Activated naive CD8-positive, alpha-beta T cell treated with anti-CD3 and anti-CD28 coated beads, Interleukin-2, amount 10 ng/mL, durations not matched to agents 7 days and 5 days (primary cell): Measurements from ENCODE around the gene ART1. TPM values are rescaled to one million over a fixed set of nuclear protein-coding genes. Genes with fewer than 3 reads are reported as not detected.
"Not testable (repeated sequence)": the region's sequence is repeated elsewhere in the genome, so short reads cannot be mapped to it uniquely, and the experiment has no call there.

Source experiments
- ATAC-seq: fragments of 150-1000 bp; cut with Tn5 transposase; one replicate; pipeline ENCODE4 v1.10.0; 2021; ENCODE audit warnings: low read depth, moderate library complexity
- POLR2A ChIA-PET: fragments of 350-600 bp; sonication (Branson Sonifier 250); formaldehyde crosslinking; loops from one replicate; lab custom pipeline; 2021; ENCODE audit warnings: antibody characterized with exemption; lab: Charles Lee
- DNase-seq: peaks from one replicate; pipeline ENCODE4 v3.0.0; 2021
- H3K27ac Mint-ChIP-seq: one replicate; pipeline ENCODE4 v1.8.0; 2022; ENCODE audit warnings: mild to moderate bottlenecking, mixed read lengths
- H3K27me3 Mint-ChIP-seq: one replicate; pipeline ENCODE4 v1.8.0; 2022; ENCODE audit warnings: mild to moderate bottlenecking, moderate library complexity, mixed read lengths
- H3K36me3 Mint-ChIP-seq: one replicate; pipeline ENCODE4 v1.8.0; 2021; ENCODE audit warnings: mild to moderate bottlenecking, mixed read lengths
- H3K4me1 Mint-ChIP-seq: one replicate; pipeline ENCODE4 v1.8.0; 2021; ENCODE audit warnings: mixed read lengths
- H3K4me3 Mint-ChIP-seq: one replicate; pipeline ENCODE4 v1.8.0; 2022; ENCODE audit warnings: mild to moderate bottlenecking, moderate library complexity, mixed read lengths
- H3K9me3 Mint-ChIP-seq: one replicate; pipeline ENCODE4 v1.8.0; 2021; ENCODE audit warnings: mixed read lengths
- total RNA-seq, 2 experiments: library from RNA; stranded (reverse); gene quantifications; one replicate each; pipeline ENCODE4 v1.2.3, GENCODE V29; 2021

The ART1 gene, protein sequence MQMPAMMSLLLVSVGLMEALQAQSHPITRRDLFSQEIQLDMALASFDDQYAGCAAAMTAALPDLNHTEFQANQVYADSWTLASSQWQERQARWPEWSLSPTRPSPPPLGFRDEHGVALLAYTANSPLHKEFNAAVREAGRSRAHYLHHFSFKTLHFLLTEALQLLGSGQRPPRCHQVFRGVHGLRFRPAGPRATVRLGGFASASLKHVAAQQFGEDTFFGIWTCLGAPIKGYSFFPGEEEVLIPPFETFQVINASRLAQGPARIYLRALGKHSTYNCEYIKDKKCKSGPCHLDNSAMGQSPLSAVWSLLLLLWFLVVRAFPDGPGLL
- total RNA-seq, result not detected

GRCh38 chr11:3644817-3645235, at the start of gene ART1:
TSS of gene ART1 (plus strand) at chr11:3645128. CDS start at chr11:3659214, 14,086 bp downstream.
- peaks cover 4% of the 10 kb centered on the region for H3K4me1 Mint-ChIP-seq
- ATAC-seq (no peak), DNase-seq (no peak)
- no peaks in the 10 kb centered on the region for H3K36me3 Mint-ChIP-seq
- H3K27me3 Mint-ChIP-seq, result peaks cover 40% of the 10 kb centered on the region
- no peak within 1 kb of the TSS for H3K4me3 Mint-ChIP-seq
- POLR2A ChIA-PET, result no interaction called here
- H3K27ac Mint-ChIP-seq, result no peak within 1 kb of the TSS
- no peaks in the 10 kb centered on the region for H3K9me3 Mint-ChIP-seq

DNA sequence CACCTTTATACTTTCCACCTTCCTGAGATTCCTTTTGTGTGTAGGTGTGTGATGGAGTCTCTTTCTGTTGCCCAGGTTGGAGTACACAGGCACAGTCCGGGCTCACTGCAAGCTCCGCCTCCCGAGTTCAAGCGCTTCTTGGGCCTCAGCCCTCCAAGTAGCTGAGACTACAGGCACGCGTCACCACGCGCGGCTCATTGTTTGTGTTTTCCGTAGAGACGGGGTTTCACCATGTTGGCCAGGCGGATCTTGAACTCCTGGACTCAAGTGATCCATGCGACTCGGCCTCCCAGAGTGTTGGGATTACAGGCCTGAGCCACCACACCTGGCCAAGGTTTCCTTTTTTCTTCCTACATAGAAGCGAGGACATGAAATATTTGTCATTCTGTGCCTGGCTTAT, 47.2 kb upstream of the ART1 start:
- H3K9me3 Mint-ChIP-seq, H3K4me3 Mint-ChIP-seq, H3K4me1 Mint-ChIP-seq, H3K27ac Mint-ChIP-seq, ATAC-seq, H3K36me3 Mint-ChIP-seq, DNase-seq, POLR2A ChIA-PET, H3K27me3 Mint-ChIP-seq: not testable (repeated sequence)

- H3K27ac Mint-ChIP-seq, H3K4me3 Mint-ChIP-seq, DNase-seq, H3K4me1 Mint-ChIP-seq, ATAC-seq, H3K36me3 Mint-ChIP-seq, POLR2A ChIA-PET, H3K27me3 Mint-ChIP-seq, H3K9me3 Mint-ChIP-seq: not testable (repeated sequence)
Measured at GRCh38 chr11:3600201-3600600, 44.7 kb upstream of the ART1 start.

- Mint-ChIP-seq H3K9me3 (no peaks in the 10 kb centered on the region), H3K4me1 (no peaks in the 10 kb centered on the region), H3K27me3 (no peaks in the 10 kb centered on the region), H3K36me3 (no peaks in the 10 kb centered on the region), H3K4me3 (no peak overlapping the region), H3K27ac (no peak overlapping the region)
- POLR2A ChIA-PET, result no interaction called here
- ATAC-seq (no peak), DNase-seq (no peak)
Measured at GRCh38 chr11:3604167-3604566, 40.8 kb upstream of the ART1 start.

- Mint-ChIP-seq H3K4me3 (no peak overlapping the region), H3K4me1 (no peaks in the 10 kb centered on the region), H3K27ac (no peak overlapping the region), H3K36me3 (no peaks in the 10 kb centered on the region), H3K27me3 (no peaks in the 10 kb centered on the region), H3K9me3 (no peaks in the 10 kb centered on the region)
- ATAC-seq (no peak), DNase-seq (no peak)
- POLR2A ChIA-PET, result no interaction called here
Measured at GRCh38 chr11:3605283-3605662, 39.7 kb upstream of the ART1 start.

DNA sequence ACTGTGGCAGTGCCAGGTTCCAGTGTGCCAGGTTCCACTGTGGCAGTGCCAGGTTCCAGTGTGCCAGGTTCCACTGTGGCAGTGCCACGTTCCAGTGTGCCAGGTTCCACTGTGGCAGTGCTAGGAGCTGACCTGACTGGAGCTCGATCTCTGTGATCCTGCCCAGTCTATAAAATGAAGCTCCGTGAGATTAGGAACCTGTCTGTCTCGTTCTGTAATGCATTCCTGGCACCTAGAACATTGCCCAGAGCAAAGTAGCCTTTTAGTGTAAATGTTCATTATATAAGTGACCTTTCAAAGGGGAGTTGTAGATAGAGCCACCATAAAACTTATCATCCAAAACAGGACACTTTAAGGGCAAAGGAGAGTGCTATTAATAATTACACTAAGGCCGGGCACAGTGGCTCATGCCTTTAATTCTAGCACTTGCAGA, 39.1 kb upstream of the ART1 start:
- ATAC-seq, result no peak
- H3K4me1 Mint-ChIP-seq, result no peaks in the 10 kb centered on the region
- DNase-seq, result no peak
- no peak overlapping the region for H3K4me3 Mint-ChIP-seq
- no peak overlapping the region for H3K27ac Mint-ChIP-seq
- H3K27me3 Mint-ChIP-seq, result no peaks in the 10 kb centered on the region
- POLR2A ChIA-PET, result no interaction called here
- no peaks in the 10 kb centered on the region for H3K36me3 Mint-ChIP-seq
- H3K9me3 Mint-ChIP-seq, result no peaks in the 10 kb centered on the region

DNA sequence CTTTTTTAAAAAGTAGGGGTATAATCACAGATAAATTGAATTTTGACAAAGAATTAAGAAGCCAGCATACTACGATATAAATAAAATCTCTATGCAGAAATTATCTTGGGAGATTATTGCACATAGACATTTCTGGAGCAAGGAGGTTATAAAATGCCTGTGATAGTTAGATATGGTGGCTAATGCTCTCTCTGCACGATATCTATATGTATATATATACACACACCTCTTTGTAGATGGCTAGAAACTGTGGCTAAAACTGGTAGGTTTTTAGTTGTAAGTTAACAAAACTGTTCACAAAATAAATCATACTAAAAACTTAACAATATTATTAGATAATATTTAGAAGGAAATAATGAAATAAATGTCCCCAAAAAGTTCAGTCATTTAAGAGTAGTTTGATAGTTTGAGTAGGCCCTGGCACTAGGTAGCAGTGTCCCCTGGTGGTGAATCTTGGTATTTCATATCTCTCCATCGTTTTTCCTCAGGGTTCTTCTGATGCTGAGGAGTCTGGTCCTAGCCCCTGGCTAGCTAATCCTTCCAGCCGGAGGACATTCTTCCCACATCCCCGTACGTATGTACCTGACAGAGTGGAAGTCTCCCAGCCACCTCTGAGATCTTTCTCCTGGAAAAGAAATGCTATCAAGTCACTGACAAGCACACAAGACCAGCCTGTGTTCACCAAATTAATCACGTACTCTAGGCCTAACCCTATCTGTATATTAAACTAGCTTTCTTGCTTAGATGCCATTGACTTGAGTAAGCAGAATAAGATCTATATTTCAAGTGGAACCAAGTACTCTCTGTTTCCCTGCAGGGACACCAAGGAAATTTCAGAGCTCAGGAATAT, 35.3 kb upstream of the ART1 start:
- Mint-ChIP-seq H3K36me3 (no peaks in the 10 kb centered on the region), H3K4me1 (peaks cover 5% of the 10 kb centered on the region), H3K9me3 (no peaks in the 10 kb centered on the region), H3K4me3 (no peak overlapping the region), H3K27me3 (no peaks in the 10 kb centered on the region), H3K27ac (no peak overlapping the region)
- ATAC-seq (no peak), DNase-seq (no peak)
- POLR2A ChIA-PET, result no interaction called here

- Mint-ChIP-seq H3K36me3 (no peaks in the 10 kb centered on the region), H3K4me3 (no peak overlapping the region), H3K27me3 (no peaks in the 10 kb centered on the region), H3K4me1 (peaks cover 8% of the 10 kb centered on the region), H3K9me3 (no peaks in the 10 kb centered on the region), H3K27ac (no peak overlapping the region)
- no peak for ATAC-seq
- DNase-seq, result no peak
- POLR2A ChIA-PET, result no interaction called here
Measured at GRCh38 chr11:3610846-3611245, 34.1 kb upstream of the ART1 start.

DNA sequence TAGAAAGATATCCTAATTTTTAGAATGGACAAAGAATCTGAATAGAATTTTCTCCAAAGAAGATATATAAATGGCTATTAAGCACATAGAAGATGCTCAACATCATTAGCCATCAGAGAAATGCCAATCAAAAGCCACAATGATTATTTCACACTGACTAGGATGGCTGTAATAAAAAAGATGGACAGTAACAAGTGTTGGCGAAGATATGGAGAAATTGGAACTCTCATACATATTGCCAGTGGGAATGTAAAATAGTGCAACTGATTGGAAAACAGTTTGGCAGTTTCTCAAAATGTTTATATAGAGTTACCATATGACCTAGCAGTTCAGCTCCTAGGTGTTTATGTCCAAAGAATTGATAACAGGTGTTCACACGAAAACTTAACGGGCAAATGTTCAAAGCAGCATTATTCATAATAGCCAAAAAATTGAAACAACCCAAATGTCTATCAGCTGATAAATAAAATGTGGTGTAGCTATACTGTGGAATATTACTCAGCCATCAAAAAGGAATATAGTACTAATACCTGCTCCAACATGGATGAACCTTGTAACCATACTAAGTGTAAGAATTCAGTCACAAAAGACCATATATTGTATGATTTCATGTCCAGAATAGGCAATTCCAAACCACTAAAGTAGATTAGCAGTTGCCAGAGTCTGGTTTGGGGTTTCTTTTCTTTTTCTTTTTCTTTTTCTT, 32.8 kb upstream of the ART1 start:
- ATAC-seq (no peak), DNase-seq (no peak)
- POLR2A ChIA-PET, result no interaction called here
- Mint-ChIP-seq H3K4me1 (peaks cover 8% of the 10 kb centered on the region), H3K9me3 (no peaks in the 10 kb centered on the region), H3K36me3 (no peaks in the 10 kb centered on the region), H3K27me3 (no peaks in the 10 kb centered on the region), H3K27ac (no peak overlapping the region), H3K4me3 (no peak overlapping the region)

DNA sequence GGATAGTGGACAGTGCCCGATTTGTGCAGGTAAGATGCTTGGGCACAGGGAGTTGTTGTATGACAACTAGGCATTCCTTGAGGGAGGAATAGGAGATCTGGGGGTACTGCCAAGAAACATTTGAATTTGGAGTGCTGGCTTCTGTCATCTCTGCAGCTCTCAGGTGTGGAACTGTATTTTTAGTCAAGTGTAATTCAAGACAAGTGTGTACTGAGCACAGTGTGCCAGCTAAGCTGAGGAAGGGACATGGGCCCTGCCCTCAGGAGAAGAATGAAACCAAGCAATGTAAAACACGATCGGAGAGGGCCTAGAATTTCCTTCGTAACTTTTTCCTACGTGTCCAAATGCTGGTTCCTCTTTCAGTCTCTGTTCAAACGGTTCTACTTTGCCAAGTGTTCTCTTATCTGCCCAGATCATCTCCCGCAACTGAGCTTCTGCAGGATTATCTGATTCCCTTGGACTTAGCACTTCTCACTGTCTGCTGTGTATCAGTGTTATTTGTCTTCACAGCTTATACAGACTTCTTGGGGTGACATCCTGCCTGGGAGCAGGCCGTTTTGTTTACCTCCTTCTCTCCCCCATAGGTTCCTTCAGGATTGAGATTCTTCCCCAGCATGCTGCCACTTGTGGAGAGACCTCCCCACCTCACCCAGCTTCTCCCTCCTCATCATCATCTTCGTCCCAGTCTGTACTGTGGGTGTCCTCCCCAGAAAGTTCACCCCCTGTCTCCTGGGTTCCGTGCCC, 30.8 kb upstream of the ART1 start:
- H3K9me3 Mint-ChIP-seq, result no peaks in the 10 kb centered on the region
- DNase-seq, result no peak
- no peak overlapping the region for H3K4me3 Mint-ChIP-seq
- no peaks in the 10 kb centered on the region for H3K27me3 Mint-ChIP-seq
- H3K27ac Mint-ChIP-seq, result no peak overlapping the region
- peaks cover 8% of the 10 kb centered on the region for H3K4me1 Mint-ChIP-seq
- POLR2A ChIA-PET, result no interaction called here
- no peak for ATAC-seq
- no peaks in the 10 kb centered on the region for H3K36me3 Mint-ChIP-seq

DNA sequence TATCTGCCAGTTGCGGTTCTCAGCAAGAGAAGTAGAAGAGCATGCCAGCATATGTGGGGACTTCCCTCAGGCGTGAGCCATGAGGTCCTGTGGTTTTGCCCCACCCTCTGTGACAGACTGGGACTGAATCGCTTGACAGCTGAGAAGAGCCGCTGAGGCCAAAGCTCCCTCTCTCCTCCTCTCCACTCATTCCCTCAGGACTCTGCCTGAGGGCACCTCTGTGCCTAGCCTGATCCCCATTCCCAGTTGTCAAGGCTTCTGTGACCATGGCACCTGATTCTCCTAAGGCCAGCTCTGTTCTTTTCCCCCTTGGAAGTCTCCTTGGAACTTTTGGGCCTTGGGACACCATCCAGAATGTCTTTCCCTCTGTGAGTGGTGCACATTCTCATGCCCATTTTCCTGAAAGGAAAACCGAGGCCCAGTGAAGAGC, 30.2 kb upstream of the ART1 start:
- POLR2A ChIA-PET, result no interaction called here

GRCh38 chr11:3615998-3616397, 28.9 kb upstream of the ART1 start:
- H3K4me1 Mint-ChIP-seq, result peaks cover 8% of the 10 kb centered on the region
- H3K27ac Mint-ChIP-seq, result no peak overlapping the region
- POLR2A ChIA-PET, result no interaction called here
- DNase-seq (no peak), ATAC-seq (no peak)
- H3K4me3 Mint-ChIP-seq, result no peak overlapping the region
- H3K27me3 Mint-ChIP-seq, result peaks cover 2% of the 10 kb centered on the region
- no peaks in the 10 kb centered on the region for H3K36me3 Mint-ChIP-seq
- no peaks in the 10 kb centered on the region for H3K9me3 Mint-ChIP-seq

More for the DNA sequence above, 30.2 kb upstream of the ART1 start:
- Mint-ChIP-seq H3K9me3 (no peaks in the 10 kb centered on the region), H3K4me1 (peaks cover 8% of the 10 kb centered on the region), H3K36me3 (no peaks in the 10 kb centered on the region), H3K27me3 (peaks cover under 1% of the 10 kb centered on the region), H3K27ac (no peak overlapping the region), H3K4me3 (no peak overlapping the region)
- DNase-seq (no peak), ATAC-seq (peak; percentile 73)
